ENCODE measurements around the gene FXYD4.

FXYD4 gene

DNA sequence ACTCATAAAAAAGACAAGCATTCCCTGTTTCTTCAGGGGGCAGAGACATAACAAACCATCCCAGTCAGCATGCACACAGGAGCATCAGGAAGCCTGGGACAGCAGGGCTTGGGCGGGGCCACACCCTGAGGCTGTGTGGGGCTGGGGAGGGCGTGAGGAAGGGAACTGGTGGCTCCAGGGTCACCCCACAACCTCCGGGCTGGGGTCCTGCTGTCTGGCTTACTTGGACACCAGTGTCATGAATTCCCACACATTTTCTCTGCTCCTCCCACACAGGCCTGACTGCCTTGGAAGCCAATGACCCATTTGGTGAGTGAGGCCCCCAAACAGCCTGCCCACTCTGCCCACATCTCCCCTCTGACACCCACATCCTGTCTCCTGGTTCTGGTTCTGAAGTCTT lies 2.8 kb downstream of the FXYD4 start:
- TF ChIP-seq, protein P1, sequence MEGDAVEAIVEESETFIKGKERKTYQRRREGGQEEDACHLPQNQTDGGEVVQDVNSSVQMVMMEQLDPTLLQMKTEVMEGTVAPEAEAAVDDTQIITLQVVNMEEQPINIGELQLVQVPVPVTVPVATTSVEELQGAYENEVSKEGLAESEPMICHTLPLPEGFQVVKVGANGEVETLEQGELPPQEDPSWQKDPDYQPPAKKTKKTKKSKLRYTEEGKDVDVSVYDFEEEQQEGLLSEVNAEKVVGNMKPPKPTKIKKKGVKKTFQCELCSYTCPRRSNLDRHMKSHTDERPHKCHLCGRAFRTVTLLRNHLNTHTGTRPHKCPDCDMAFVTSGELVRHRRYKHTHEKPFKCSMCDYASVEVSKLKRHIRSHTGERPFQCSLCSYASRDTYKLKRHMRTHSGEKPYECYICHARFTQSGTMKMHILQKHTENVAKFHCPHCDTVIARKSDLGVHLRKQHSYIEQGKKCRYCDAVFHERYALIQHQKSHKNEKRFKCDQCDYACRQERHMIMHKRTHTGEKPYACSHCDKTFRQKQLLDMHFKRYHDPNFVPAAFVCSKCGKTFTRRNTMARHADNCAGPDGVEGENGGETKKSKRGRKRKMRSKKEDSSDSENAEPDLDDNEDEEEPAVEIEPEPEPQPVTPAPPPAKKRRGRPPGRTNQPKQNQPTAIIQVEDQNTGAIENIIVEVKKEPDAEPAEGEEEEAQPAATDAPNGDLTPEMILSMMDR (IDR thresholded peaks at IDR 0.05), result no peak

DNA sequence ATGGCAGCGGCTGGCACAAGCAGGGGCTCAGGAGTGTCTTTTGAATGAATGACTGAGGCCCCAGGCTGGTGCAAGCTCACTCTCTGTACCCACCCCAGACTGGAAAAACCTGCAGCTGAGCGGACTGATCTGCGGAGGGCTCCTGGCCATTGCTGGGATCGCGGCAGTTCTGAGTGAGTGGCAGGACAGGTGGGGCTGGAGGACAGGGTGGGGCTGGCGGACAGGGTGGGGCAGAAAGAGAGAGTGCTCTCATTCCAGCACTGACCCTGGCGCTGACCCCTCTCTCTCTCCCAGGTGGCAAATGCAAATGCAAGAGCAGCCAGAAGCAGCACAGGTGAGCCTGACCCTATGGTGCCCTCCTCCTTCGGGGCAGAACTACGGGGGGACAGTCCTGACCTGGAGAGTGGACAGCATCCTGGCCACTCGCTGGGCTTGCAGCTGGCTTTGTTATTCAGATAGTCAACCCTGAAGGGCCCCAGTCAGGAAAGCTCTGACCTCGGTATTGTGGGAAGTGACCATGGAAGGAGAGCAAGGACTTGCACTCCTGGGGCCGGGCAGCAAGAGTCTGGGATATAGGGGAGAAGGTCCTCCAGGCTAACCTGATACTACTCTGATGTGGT lies 4.1 kb downstream of the FXYD4 start:
- TF ChIP-seq, protein P1 (IDR thresholded peaks at IDR 0.05), result no peak

DNA sequence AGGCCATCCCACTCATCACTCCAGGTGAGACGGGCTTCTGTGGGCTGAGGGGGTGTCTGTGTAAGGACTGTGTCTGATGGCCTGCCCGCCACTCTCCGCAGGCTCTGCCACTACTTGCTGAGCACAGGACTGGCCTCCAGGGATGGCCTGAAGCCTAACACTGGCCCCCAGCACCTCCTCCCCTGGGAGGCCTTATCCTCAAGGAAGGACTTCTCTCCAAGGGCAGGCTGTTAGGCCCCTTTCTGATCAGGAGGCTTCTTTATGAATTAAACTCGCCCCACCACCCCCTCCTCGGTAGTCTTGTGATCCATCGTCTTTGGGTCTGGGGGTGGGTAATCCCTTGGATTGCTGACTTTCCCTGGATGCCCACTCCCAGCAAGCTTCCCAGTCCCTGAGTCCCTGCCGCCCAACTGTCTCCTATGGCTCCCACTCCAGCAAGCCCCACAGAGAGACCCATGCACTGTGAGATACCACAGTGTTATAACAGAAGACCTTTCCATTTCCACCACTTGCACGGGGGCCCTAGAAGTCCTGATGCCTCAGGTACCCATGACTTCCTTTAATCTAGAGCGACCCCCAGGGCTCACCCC lies 4.7 kb downstream of the FXYD4 start:
- TF ChIP-seq, protein P1 (IDR thresholded peaks at IDR 0.05), result no peak

DNA sequence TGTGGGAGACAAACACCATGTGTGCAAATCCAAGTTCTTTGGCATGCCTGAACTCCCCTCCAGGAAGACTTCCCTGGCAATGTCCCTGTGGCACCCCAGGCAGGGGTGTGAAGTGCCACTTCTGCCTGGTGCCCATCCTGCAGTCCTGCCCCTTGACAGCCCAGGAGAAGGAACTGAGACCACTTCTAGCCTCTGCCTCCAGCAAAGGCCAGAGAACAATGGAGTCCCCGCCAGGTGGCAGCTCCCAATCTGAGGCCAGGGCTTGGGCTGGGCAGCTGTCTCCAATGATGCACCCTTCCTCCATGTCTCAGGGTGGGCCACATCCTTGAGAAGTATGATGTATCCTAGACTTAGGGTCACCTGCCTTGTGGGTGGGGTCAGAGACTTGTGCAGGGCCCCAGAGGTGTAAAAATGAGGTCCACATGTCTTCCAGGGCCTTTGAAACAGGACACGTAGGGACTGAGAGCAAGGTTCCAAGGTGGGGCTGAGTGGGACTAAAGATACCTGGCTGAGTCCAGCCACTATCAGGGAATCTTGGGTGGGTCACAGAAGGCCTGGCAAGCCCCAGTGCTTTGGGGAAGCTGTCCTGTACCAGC lies 5.5 kb downstream of the FXYD4 start:
- TF ChIP-seq, protein P1 (IDR thresholded peaks at IDR 0.05), result no peak

DNA sequence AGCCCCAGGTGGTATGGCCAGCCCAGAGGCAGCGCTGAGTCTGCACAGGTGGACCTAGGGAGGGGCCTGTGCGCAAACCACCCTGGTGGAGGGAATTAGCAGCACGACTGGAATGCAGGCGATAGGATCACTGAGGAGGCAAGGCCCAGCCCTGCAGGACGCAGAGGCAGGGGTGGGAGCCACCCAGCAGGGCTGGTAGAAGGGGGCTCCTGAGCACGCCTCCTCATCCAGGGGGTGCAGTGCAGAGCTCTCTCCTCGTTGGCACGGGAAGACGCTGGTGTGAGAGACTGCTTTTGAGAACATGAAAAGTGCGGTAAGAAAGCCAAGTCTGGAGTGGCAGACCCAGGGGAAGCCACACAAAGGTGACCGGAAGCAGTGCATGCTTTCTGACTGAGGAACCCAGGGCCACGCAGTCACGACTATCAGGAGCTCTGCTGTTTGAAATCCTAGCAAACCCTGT lies 6.0 kb downstream of the FXYD4 start:
- TF ChIP-seq, protein P1 (IDR thresholded peaks at IDR 0.05), result no peak

DNA sequence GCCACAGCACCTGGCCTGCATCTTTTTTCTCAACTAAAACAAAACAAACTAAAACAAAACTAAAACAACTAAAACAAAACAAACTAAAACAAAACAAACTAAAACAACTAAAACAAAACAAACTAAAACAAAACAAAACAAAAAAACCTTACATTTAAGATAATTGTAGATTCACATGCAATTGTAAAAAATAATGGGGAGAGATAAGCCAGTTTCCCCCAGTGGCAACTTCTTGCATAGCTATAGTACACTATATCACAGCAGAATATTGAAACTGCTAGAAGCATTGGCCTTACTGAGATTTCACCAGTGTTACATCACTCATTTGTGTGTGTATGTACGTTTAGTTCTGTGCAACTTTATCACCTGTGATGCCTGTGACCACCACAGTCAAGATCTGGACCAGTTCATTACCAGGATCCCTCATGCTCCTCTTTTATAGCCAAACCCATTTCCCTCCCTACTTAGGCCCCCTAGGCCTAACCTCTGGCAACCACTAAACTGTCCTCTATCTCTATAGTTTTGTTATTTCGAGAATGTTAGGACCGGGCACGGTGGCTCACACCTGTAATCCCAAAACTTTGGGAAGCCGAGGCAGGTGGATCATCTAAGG lies 9.3 kb downstream of the FXYD4 start:
- TF ChIP-seq, protein P1 (IDR thresholded peaks at IDR 0.05), result no peak

DNA sequence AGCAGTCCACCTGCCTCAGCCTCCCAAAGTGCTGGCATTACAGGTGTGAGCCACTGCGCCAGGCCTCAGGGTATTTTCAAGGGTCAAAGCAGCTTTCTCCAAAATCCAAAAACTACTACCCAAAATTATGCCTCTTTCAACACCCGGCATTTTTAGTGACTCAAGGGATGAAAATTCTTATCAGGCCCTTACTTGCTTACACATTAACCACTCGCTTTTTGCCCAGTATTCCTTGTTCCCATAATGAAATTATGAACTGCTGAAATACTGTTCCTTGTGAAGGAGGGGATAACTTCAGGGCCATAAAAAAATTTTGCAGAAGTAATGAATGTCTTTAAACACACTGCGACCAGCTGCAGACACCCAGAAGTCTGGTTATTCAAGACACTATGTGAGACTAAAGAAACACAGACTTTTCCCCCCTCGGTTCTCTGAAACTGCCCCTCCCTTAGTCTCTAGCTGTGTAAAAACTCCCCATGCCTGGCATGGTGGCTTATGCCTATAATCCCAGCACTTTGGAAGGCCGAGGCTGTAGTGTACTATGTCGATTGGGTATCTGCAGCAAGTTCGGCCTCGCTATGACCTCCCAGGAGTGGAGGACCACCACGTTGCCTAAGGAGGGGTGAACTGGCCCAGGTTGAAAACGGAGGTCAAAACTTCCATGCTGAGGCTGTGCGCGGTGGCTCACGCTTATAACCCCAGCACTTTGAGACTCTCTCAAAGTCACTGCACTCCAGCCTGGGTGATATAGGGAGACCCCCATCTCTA lies 12.0 kb downstream of the FXYD4 start:
- TF ChIP-seq, protein P1 (IDR thresholded peaks at IDR 0.05), result no peak

All from LNCAP (cell line).